Measurements from ENCODE around the gene NRCAM.

The NRCAM gene

DNA sequence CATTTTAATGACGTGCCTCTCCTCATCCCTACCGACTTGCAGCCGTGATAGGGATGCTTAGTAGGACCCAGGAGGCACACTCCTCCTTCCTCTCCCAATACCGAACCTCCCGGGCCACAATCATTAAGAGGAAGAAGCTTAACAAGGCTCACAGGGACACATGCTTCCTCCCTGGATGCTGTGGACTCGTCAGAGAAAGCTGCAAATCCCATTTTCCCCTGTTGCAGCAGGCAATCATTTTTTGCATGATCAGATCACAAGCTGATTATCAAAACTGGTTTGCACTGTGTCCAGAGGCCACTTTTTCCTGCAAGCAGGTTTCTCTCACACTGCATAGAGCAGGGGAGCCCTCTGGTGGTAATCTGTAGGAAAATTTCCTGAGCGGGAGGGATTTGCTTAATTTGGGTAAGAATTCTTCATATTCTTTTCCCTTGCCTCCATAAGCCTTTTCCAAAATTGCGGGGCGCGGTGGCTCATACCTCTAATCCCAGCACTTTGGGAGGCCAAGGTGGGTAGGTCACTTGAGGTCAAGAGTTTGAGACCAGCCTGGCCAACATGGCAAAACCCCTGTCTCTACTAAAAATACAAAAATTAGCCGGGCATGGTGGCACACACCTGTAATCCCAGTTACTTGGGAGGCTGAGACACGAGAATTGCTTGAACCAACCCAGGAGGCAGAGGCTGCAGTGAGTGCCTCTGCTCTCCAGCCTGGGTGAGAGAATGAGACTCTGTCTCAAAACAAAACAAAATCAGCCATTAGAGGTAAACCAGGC is 310.0 kb downstream of the NRCAM start:
- no peak overlapping the region for H3K27ac ChIP-seq
- TF ChIP-seq, protein P1, sequence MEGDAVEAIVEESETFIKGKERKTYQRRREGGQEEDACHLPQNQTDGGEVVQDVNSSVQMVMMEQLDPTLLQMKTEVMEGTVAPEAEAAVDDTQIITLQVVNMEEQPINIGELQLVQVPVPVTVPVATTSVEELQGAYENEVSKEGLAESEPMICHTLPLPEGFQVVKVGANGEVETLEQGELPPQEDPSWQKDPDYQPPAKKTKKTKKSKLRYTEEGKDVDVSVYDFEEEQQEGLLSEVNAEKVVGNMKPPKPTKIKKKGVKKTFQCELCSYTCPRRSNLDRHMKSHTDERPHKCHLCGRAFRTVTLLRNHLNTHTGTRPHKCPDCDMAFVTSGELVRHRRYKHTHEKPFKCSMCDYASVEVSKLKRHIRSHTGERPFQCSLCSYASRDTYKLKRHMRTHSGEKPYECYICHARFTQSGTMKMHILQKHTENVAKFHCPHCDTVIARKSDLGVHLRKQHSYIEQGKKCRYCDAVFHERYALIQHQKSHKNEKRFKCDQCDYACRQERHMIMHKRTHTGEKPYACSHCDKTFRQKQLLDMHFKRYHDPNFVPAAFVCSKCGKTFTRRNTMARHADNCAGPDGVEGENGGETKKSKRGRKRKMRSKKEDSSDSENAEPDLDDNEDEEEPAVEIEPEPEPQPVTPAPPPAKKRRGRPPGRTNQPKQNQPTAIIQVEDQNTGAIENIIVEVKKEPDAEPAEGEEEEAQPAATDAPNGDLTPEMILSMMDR (conservative IDR thresholded peaks at IDR 0.05; ENCODE audit: low read depth) = peak; percentile 98
- ChIA-PET POLR2A (ENCODE audit: low non-redundant PET) (no interaction called here), CTCF (interaction anchor here (0.6 to 1.9 kb wide), 17 partner anchors 11 to 1930 kb away, joined by 3 to 13 read pairs (median 4); no protein-coding TSS in a partner anchor)
- DNase-seq (ENCODE audit: low spot score) = peak; percentile 63

DNA sequence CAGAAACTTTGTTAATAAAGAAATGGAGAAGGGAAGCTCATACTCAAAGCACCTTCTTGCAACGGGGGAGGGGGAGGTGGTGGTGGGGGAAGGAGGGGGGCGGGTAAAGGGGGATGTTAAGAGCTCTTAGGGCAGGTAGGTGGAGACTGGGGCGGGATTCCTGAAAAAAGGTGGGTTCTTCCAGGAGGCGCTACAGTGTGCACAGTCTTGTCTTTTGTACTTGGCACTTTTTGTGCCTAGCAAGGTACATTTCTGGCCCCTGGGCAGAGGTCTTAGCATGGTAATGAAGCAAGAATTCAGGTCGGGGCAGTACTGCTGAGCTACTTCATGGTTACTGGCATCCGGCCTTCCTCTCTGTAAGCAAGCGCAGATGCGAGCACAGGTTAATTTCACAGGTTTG is 310.8 kb downstream of the NRCAM start:
- no peak overlapping the region for H3K27ac ChIP-seq
- DNase-seq (ENCODE audit: low spot score) = no peak
- TF ChIP-seq, protein P1 (conservative IDR thresholded peaks at IDR 0.05; ENCODE audit: low read depth) = no peak
- ChIA-PET CTCF (interaction anchor here (0.7 to 1.9 kb wide), 12 partner anchors 11 to 309 kb away, joined by 3 to 13 read pairs (median 5); no protein-coding TSS in a partner anchor), POLR2A (ENCODE audit: low non-redundant PET) (no interaction called here)

DNA sequence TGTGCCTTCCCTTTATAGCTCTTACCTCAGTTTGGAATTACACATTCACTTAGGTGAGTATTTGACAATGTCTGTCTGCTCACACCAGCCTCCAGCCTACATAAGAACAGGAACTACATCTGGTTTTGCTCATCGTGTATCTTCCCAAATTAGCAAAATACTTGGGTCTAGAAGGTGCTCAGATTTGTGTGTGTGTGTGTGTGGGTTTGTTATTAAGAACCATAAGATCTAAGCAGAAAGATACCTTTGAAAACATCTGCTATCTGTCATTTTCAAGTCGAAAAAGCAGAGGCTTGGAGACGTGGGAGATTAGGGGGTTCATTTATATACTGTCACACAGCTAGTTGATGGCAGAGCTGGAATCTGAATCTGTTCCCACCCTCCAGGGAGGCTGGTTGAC is 311.3 kb downstream of the NRCAM start:
- TF ChIP-seq, protein P1 (conservative IDR thresholded peaks at IDR 0.05; ENCODE audit: low read depth) = no peak
- ChIA-PET POLR2A (ENCODE audit: low non-redundant PET) (no interaction called here), CTCF (interaction anchor here (0.8 to 1.9 kb wide), 7 partner anchors 12 to 141 kb away, joined by 3 to 12 read pairs (median 9); no protein-coding TSS in a partner anchor)
- no peak for DNase-seq (ENCODE audit: low spot score)
- H3K27ac ChIP-seq = no peak overlapping the region

DNA sequence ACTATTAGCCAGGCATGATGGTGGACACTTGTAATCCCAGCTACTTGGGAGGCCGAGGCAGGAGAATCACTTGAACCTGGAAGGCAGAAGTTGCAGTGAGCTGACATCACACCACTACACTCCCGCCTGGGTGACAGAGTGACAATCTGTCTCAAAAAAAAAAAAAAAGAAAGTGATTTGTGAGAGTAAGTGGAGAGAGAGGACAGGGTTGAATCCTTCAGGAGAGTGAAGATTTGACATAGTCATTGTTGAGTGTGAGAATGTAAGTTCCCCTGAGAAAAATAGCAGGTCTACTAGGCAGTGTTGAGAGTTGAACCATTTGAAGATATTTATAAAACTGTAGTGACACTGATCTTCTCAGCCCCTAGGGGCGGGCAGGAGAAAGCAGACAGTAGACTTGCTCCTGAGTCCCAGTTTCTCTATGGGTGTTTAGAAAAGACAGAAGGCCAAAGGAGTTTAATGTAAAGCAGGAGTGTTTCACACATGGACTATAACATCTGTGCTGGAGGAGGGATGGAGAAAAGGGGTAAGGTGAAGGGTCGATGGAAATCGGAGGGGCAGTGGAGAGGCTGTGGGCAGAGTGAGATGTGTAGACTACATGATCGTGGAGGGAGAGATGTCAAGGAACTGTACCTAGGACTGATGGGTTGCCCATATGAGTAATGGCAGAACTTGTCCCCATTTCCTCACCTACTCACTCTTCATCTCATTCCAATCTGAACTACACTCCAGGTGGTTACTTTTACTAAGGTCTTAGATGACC is 312.4 kb downstream of the NRCAM start:
- H3K27ac ChIP-seq = no peak overlapping the region
- CTCF ChIA-PET = no interaction called here
- DNase-seq (ENCODE audit: low spot score) = no peak
- TF ChIP-seq, protein P1 (conservative IDR thresholded peaks at IDR 0.05; ENCODE audit: low read depth) = no peak
- POLR2A ChIA-PET (ENCODE audit: low non-redundant PET) = no interaction called here

DNA sequence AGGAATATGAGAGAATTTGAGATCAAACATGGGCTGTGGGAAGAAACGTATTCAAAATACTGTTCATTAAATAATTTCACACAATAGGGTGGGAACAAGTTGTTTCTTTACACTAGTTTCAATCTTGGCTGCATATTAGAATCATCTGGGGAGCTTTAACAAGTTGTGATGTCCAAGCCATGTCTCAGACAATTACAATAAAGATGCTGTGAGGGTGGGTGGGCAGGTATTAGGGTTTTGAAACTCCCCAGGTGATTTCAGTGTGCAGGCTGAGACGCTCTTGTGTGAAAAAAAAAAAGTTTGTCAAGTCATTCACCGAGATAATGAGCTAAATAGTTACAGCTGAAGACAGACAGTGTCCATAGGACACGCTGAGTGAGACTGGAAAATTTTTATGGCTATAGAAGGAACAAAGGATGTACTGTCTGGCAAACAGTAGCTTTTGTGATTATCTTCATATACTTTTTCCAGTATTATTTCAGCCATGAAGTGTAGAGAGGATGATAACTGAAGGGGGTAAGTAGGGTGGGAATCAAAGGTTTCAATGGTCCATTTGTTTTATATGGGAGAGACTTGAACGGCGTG is 313.5 kb downstream of the NRCAM start:
- H3K27ac ChIP-seq = no peak overlapping the region
- POLR2A ChIA-PET (ENCODE audit: low non-redundant PET) = no interaction called here
- CTCF ChIA-PET = interaction anchor here (0.6 kb wide), 1 partner anchor 268 kb away, joined by 3 read pairs; no protein-coding TSS in a partner anchor
- DNase-seq (ENCODE audit: low spot score) = no peak
- TF ChIP-seq, protein P1 (conservative IDR thresholded peaks at IDR 0.05; ENCODE audit: low read depth) = no peak

DNA sequence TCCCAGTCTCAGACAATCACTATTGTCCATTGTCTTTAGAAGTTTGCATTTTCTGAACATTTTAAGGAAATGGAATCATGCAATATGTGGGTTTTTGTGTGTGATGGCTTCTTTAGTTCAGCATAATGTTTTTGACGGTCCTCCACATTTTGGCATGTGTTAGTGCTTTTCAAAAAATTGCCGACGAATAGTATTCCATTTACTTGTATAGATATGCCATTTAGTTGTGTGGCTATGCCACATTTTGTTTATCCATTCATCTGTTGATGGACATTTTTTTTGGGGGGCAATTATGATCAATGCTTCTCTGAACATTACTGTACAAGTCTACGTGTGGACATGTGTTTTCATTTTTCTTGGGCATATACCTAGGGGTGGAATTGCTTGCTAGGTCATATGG is 314.1 kb downstream of the NRCAM start:
- no peak overlapping the region for H3K27ac ChIP-seq
- TF ChIP-seq, protein P1 (conservative IDR thresholded peaks at IDR 0.05; ENCODE audit: low read depth) = no peak
- CTCF ChIA-PET = no interaction called here
- DNase-seq (ENCODE audit: low spot score) = no peak
- POLR2A ChIA-PET (ENCODE audit: low non-redundant PET) = no interaction called here

All from RWPE1 (cell line).